Stimulated activated naive B cell treated with anti-CD40 and anti-IgM and Interleukin-4, amounts not matched to agents 10 μg/mL and 1 μg/mL and 100 μg/mL, for 72 hours (primary cell): ENCODE results near the gene ATP5PO.
"Not testable (repeated sequence)": the region's sequence is repeated elsewhere in the genome, so short reads cannot be mapped to it uniquely, and the experiment has no call there.

Source experiments
- ATAC-seq, 2 donors: fragments of 150-1000 bp; cut with Tn5 transposase; replicated peaks; 2 replicates each; pipeline ENCODE4 v1.10.0; 2021; ENCODE audit warnings: moderate library complexity in 1 of 2
- DNase-seq: peaks from one replicate; pipeline ENCODE4 v3.0.0; 2021
- H3K27ac Mint-ChIP-seq: one replicate; pipeline ENCODE4 v1.8.0; 2022; ENCODE audit warnings: mild to moderate bottlenecking, mixed read lengths
- H3K27me3 Mint-ChIP-seq, 2 donors: one replicate each; pipeline ENCODE4 v1.8.0; 2022; ENCODE audit warnings: mixed read lengths in 2 of 2
- H3K36me3 Mint-ChIP-seq, 2 donors: one replicate each; pipeline ENCODE4 v1.8.0; 2022; ENCODE audit warnings: mixed read lengths in 2 of 2, mild to moderate bottlenecking in 1 of 2
- H3K4me1 Mint-ChIP-seq, 2 donors: one replicate each; pipeline ENCODE4 v1.8.0; 2022; ENCODE audit warnings: mixed read lengths in 2 of 2, mild to moderate bottlenecking in 1 of 2
- H3K4me3 Mint-ChIP-seq, 2 donors: one replicate each; pipeline ENCODE4 v1.8.0; 2022; ENCODE audit warnings: mild to moderate bottlenecking in 2 of 2, mixed read lengths in 2 of 2, moderate library complexity in 1 of 2
- H3K9me3 Mint-ChIP-seq, 2 donors: one replicate each; pipeline ENCODE4 v1.8.0; 2022; ENCODE audit warnings: mixed read lengths in 2 of 2, mild to moderate bottlenecking in 1 of 2

Gene ATP5PO

DNA sequence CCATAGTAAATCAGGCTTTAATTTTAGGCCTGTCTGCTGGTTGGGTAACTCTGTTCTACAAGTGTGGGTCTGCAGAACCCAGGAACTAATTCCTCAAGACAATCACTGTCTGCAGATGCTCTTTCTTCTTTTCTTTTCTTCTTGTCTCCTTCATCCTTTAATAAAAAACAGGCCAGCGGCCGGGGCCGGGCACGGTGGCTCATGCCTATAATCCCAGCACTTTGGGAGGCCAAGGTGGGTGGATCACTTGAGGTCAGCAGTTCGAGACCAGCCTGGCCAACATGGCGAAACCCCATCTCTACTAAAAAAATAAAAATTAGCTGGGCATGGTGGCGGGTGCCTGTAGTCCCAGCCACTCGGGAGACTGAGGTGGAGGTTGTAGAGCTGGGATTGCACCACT lies 52.4 kb downstream of the ATP5PO start:
- not testable (repeated sequence) for H3K9me3 Mint-ChIP-seq, H3K36me3 Mint-ChIP-seq, DNase-seq, ATAC-seq, H3K27ac Mint-ChIP-seq, H3K4me1 Mint-ChIP-seq, H3K4me3 Mint-ChIP-seq, H3K27me3 Mint-ChIP-seq

- peaks cover 0 to 4% of the 10 kb centered on the region in 2 donors for H3K27me3 Mint-ChIP-seq
Observed at GRCh38 chr21:33861125-33861524, 54.5 kb downstream of the ATP5PO start.

DNA sequence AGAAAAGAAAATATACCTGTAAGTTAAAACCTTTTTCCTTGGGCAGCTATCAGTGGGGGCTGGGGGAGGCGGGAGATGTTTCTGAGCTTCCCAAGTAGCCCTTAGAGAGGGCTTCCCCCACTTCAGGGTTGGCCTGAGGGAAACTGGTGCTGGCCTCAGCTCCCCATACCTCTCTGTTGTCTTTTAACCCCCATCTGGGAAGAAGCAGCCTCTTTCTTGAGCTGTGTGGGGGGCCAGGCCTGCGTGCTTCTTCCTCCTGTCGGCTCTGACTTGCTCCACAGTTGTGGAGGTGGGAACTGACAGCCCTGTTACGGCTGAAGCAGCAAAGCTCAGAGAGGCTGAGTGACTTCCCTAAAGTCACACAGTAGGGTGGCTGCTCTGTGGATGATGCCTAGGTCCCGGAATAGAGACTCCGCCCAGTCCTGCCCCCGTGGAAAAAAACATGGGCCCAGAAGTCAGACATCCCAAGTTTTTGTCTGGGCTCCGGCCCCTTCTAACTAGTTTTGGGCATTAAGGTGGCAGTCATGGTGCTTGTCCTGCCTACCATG lies 55.2 kb downstream of the ATP5PO start:
- Mint-ChIP-seq H3K27me3 (no peaks in the 10 kb centered on the region), H3K4me3 (no peak overlapping the region), H3K4me1 (no peaks in the 10 kb centered on the region), H3K36me3 (no peaks in the 10 kb centered on the region), H3K9me3 (no peaks in the 10 kb centered on the region), H3K27ac (no peak overlapping the region)
- ATAC-seq = no peak
- DNase-seq = no peak

More at GRCh38 chr21:33861125-33861524, 54.5 kb downstream of the ATP5PO start:
- H3K27ac Mint-ChIP-seq = no peak overlapping the region
- no peak overlapping the region for H3K4me3 Mint-ChIP-seq
- H3K4me1 Mint-ChIP-seq = no peaks in the 10 kb centered on the region
- H3K36me3 Mint-ChIP-seq = no peaks in the 10 kb centered on the region
- H3K9me3 Mint-ChIP-seq = no peaks in the 10 kb centered on the region
- no peak for ATAC-seq
- no peak for DNase-seq

DNA sequence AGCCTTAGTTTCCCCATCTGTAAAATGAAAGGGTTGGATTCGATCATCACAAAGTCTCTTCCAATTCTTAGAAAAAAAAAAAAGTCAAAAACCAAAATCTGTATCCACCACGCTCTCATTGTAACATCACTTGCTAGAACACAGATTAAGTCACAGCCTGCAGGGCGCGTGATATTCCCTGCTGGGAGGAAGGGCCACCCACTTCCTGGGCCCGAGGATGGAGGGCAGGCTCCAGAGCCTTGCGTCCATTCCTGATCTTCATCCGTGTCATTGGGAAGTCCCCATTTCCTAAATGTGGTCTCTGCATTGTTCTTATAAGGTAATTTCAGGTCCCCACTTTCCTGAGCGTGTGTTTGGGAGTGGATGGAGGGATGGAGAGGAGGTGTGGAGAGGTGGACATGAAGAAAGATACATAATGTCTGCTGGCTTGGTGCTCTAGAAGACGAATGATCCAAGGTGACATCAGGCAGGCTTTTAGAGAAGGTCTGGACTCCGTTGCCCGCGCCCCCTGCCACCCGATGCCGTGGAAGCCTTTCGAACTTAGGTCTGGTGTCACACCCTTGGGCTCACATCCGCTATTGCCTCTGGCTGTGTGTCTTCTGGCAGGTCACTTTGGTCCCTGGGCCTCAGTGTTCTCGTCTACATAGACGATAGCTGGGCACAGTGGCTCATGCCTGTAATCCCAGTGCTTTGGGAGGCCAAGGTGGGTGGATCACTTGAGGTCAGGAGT lies 56.1 kb downstream of the ATP5PO start:
- no peaks in the 10 kb centered on the region for H3K9me3 Mint-ChIP-seq
- DNase-seq (no peak), ATAC-seq (no peak)
- H3K4me3 Mint-ChIP-seq = no peak overlapping the region
- H3K27ac Mint-ChIP-seq = no peak overlapping the region
- no peaks in the 10 kb centered on the region for H3K27me3 Mint-ChIP-seq
- no peaks in the 10 kb centered on the region for H3K4me1 Mint-ChIP-seq
- H3K36me3 Mint-ChIP-seq = no peaks in the 10 kb centered on the region

DNA sequence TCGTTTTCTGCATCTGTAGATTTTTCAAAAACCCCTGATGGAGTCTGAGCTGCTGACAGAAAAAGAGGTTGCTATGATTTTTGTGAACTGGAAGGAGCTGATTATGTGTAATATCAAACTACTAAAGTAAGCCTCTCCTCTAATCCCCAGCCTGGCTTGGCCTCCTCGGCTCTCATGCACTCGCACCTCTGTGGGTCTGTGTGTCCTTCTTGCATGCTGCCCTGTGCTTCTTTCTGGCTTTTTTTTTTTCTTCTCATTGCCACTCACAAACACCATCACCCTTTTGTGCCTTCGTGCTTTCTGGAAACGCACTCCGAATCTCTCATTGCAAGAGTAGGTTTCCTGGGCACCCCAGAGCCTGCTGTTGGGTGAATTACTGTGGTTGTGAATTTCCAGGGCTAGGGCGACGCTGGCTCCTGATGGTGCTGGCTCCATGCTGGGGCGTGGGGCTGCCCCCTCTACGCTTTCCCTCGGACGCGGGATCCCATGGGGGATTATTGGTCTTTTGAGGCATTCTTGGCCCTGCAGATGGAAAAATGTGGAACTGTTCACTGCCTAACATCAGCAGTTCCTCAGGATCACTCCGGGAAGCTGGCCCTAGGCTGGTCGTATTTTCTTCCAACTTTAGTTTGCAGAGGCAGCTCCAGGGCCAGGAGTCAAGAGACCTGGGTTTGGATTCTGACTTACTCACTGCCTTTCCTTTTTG lies 56.8 kb downstream of the ATP5PO start:
- Mint-ChIP-seq H3K36me3 (no peaks in the 10 kb centered on the region), H3K4me1 (no peaks in the 10 kb centered on the region), H3K27me3 (no peaks in the 10 kb centered on the region), H3K27ac (no peak overlapping the region), H3K9me3 (no peaks in the 10 kb centered on the region), H3K4me3 (no peak overlapping the region)
- DNase-seq (no peak), ATAC-seq (no peak)

DNA sequence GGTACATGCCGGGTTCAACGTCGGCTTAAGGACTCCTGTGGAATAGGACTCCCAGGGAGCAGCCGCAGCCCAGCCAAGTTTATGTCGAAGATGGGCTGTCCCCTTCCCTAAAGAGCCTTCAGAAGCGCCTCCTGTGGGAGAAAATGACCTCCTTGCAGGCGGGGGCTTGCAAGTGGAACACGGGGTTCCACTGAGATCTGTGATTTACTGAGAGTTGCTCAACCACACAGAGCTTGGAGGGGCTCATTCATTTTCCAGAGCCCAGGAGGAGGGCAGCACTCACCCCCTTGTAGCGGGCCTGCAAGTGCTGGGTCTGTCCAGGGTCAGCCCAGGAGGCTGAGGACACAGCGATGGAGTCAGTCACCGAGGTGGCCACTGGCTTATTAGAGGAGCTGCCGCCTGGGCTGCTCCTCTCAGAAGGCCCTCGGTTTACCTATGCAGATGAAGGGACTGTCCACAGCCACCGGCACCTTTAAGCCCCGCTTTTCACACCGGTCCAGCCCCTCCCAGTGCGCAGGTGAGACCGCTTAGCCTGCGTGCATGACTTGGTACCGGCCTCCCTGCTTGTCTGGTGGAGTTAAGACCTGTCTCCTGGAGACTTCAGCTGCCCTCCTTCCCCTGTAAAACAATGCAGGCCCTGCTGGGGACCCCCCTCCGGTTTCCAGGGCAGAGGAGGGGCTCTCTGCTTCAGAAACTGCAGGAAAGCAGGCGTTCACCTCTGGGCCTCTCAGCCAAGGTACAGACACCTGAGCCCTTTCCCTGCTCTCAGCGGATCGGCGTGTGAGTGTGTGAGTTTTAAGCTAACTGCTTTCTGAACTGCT lies 57.5 kb downstream of the ATP5PO start:
- Mint-ChIP-seq H3K4me3 (no peak overlapping the region), H3K9me3 (no peaks in the 10 kb centered on the region), H3K27me3 (peaks cover 0 to 6% of the 10 kb centered on the region in 2 donors), H3K27ac (no peak overlapping the region), H3K36me3 (no peaks in the 10 kb centered on the region), H3K4me1 (no peaks in the 10 kb centered on the region)
- ATAC-seq (no peak), DNase-seq (no peak)

DNA sequence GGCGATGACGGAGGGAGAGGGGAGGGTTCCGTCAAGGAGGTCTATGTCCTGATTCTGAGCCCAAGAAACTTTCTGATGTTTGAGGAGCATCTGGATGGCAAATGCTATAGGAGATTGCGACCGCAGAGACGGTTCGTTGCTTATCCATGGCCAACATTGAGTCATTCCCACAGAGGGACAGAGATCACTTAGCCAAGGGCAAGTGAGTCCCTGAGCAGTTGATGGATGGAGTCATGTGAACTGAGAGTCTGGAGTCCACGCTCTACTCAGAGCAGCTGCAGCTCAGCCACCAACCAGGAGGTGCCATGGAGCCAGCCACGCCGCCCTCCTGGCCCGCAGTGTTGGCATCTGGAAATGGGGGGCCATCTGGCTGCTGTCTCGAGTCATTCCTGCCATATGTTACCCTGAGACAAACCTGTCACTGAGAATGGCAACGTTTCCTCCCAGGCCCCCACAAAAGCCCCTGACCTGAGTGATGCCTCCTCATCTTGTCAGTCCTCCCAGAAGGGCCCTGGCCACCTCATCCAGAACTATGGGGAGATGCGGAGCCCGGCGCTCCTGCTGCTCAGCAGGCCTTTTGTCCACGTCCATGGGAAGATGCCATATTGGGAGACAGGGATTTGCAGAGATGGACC lies 58.6 kb downstream of the ATP5PO start:
- Mint-ChIP-seq H3K27ac (no peak overlapping the region), H3K9me3 (no peaks in the 10 kb centered on the region), H3K36me3 (no peaks in the 10 kb centered on the region), H3K27me3 (peaks cover 0 to 7% of the 10 kb centered on the region in 2 donors), H3K4me1 (no peaks in the 10 kb centered on the region), H3K4me3 (no peak overlapping the region)
- no peak for ATAC-seq
- no peak for DNase-seq

GRCh38 chr21:33855190-33855589 lies 60.4 kb downstream of the ATP5PO start:
- Mint-ChIP-seq H3K27me3 (peaks cover 0 to 10% of the 10 kb centered on the region in 2 donors), H3K27ac (no peak overlapping the region), H3K4me3 (no peak overlapping the region), H3K9me3 (no peaks in the 10 kb centered on the region), H3K36me3 (no peaks in the 10 kb centered on the region), H3K4me1 (no peaks in the 10 kb centered on the region)
- ATAC-seq (no peak), DNase-seq (no peak)

GRCh38 chr21:33854604-33855003 lies 61.0 kb downstream of the ATP5PO start:
- Mint-ChIP-seq H3K4me1 (no peaks in the 10 kb centered on the region), H3K27me3 (peaks cover 0 to 10% of the 10 kb centered on the region in 2 donors), H3K36me3 (no peaks in the 10 kb centered on the region), H3K27ac (no peak overlapping the region), H3K4me3 (no peak overlapping the region), H3K9me3 (no peaks in the 10 kb centered on the region)
- ATAC-seq (no peak), DNase-seq (no peak)
